B cell (primary cell): ENCODE data around the gene EXT2. TPM values are rescaled to one million over a fixed set of nuclear protein-coding genes. Genes with fewer than 3 reads are reported as not detected.

Experiments used
- ATAC-seq: fragments of 200-7000 bp; cut with Tn5 transposase; one replicate; pipeline ENCODE4 v1.10.0; 2021; ENCODE audit warnings: low read depth, mild to moderate bottlenecking, moderate number of reproducible peaks, moderate library complexity
- CTCF ChIA-PET: fragments of 350-600 bp; sonication (Branson Sonifier 250); formaldehyde crosslinking; loops from one replicate; lab custom pipeline; 2021; ENCODE audit warnings: antibody characterized with exemption, inconsistent platforms; lab: Charles Lee
- POLR2A ChIA-PET: fragments of 350-600 bp; sonication (Branson Sonifier 250); formaldehyde crosslinking; loops from one replicate; lab custom pipeline; 2021; ENCODE audit warnings: antibody characterized with exemption; lab: Charles Lee
- DNase-seq: peaks from one replicate; pipeline ENCODE4 v3.0.0; 2013
- H2AFZ ChIP-seq: 2 replicates; pipeline ENCODE4 v1.6.1; 2012; ENCODE audit warnings: mild to moderate bottlenecking, low read depth, low read length; ENCODE audit not compliant: insufficient read depth, poor library complexity, severe bottlenecking
- H3K27ac ChIP-seq, 2 donors: 1 replicate in 1 of 2; 2 replicates in 1 of 2; pipeline ENCODE4 v1.5.1; 2012 to 2013; ENCODE audit warnings: low read length in 2 of 2, mild to moderate bottlenecking in 2 of 2, moderate library complexity in 1 of 2
- H3K27me3 ChIP-seq, 4 experiments: fragments of 200-600 bp in 1 of 4; sonication (generic) in 1 of 4; replicated peaks in 1 of 4; 1 replicate in 2 of 4; 2 replicates in 2 of 4; pipeline versions ENCODE4 v1.6.1 to v1.7.0; 2013 to 2016; ENCODE audit warnings: low read length in 3 of 4, mild to moderate bottlenecking in 2 of 4, mixed read lengths in 1 of 4, moderate library complexity in 1 of 4; ENCODE audit not compliant: insufficient read depth in 4 of 4, control insufficient read depth in 3 of 4; ENCODE audit errors: control extremely low read depth in 1 of 4
- H3K36me3 ChIP-seq, 2 experiments: replicated peaks in 1 of 2; 1 replicate in 1 of 2; 2 replicates in 1 of 2; pipeline versions ENCODE4 v1.6.1 to v1.7.1; 2013; ENCODE audit warnings: low read length in 1 of 2; ENCODE audit not compliant: insufficient read depth in 2 of 2, control insufficient read depth in 1 of 2; ENCODE audit errors: control extremely low read depth in 1 of 2, extremely low read depth in 1 of 2
- H3K4me1 ChIP-seq, 2 donors: fragments of 200-600 bp in 1 of 2; sonication (generic) in 1 of 2; 1 replicate in 1 of 2; 2 replicates in 1 of 2; pipeline versions ENCODE4 v1.5.1 to v1.6.1; 2013 to 2017; ENCODE audit warnings: low read length in 2 of 2; ENCODE audit not compliant: control insufficient read depth in 2 of 2, insufficient read depth in 2 of 2
- H3K4me2 ChIP-seq: replicated peaks from 2 replicates; pipeline ENCODE3; 2012; ENCODE audit warnings: mild to moderate bottlenecking, low read depth, low read length; ENCODE audit not compliant: poor library complexity, severe bottlenecking
- H3K4me3 ChIP-seq, 5 experiments: fragments of 200-600 bp in 1 of 5; sonication (generic) in 1 of 5; 1 replicate in 3 of 5; 2 replicates in 2 of 5; pipeline versions ENCODE4 v1.5.1 to v1.7.0; 2011 to 2016; ENCODE audit warnings: low read length in 4 of 5, mild to moderate bottlenecking in 4 of 5, low read depth in 2 of 5, control low read depth in 1 of 5, moderate library complexity in 1 of 5; ENCODE audit not compliant: insufficient read depth in 1 of 5; ENCODE audit errors: control extremely low read depth in 1 of 5, extremely low read depth in 1 of 5
- H3K79me2 ChIP-seq: fragments of 200-600 bp; sonication (generic); one replicate; pipeline ENCODE4 v1.6.0; 2016; ENCODE audit warnings: low read length; ENCODE audit not compliant: control insufficient read depth, insufficient read depth
- H3K9ac ChIP-seq: fragments of 200-600 bp; sonication (generic); 2 replicates; pipeline ENCODE4 v1.6.1; 2017; ENCODE audit warnings: mild to moderate bottlenecking, low read length, moderate library complexity
- H3K9me3 ChIP-seq, 3 donors: one replicate each; pipeline versions ENCODE4 v1.6.1 to v1.7.1; 2013; ENCODE audit warnings: low read length in 2 of 3; ENCODE audit not compliant: control insufficient read depth in 2 of 3, insufficient read depth in 1 of 3; ENCODE audit errors: control extremely low read depth in 1 of 3
- H4K20me1 ChIP-seq: 2 replicates; pipeline ENCODE4 v1.6.0; 2012; ENCODE audit warnings: mild to moderate bottlenecking, low read length; ENCODE audit not compliant: insufficient read depth, control insufficient read depth, poor library complexity, severe bottlenecking
- H3K27ac Mint-ChIP-seq: one replicate; pipeline ENCODE4 v1.8.0; 2021; ENCODE audit warnings: mixed read lengths
- H3K27me3 Mint-ChIP-seq: one replicate; pipeline ENCODE4 v1.8.0; 2021; ENCODE audit warnings: mixed read lengths
- H3K4me1 Mint-ChIP-seq: one replicate; pipeline ENCODE4 v1.8.0; 2021; ENCODE audit warnings: mixed read lengths
- H3K4me3 Mint-ChIP-seq: one replicate; pipeline ENCODE4 v1.8.0; 2021; ENCODE audit warnings: mixed read lengths
- H3K9me3 Mint-ChIP-seq: one replicate; pipeline ENCODE4 v1.8.0; 2022; ENCODE audit warnings: mixed read lengths; ENCODE audit not compliant: insufficient read depth
- EZH2 ChIP-seq: IDR thresholded peaks from 2 replicates; pipeline ENCODE4 v1.6.1; 2012; ENCODE audit warnings: borderline replicate concordance, low read depth, mild to moderate bottlenecking, moderate library complexity, low read length; ENCODE audit not compliant: insufficient read depth, poor library complexity, severe bottlenecking
- WGBS: methylation state at CpG from one replicate; pipeline ENCODE4 v1.1.5; 2013; ENCODE audit warnings: missing lambda C conversion rate; ENCODE audit not compliant: insufficient coverage; 5-methylcytosine and 5-hydroxymethylcytosine counted together
- intact Hi-C: fragments of 100-400 bp; cut with micrococcal nuclease; formaldehyde crosslinking; loops from one replicate; pipeline ENCODE4 v1.10.0; 2022
- polyA plus RNA-seq: library from polyadenylated mRNA; depleted of rRNA; stranded (reverse); fragments of >200 nt; gene quantifications from 2 replicates; pipeline ENCODE4 v1.2.3, GENCODE V29; 2012
- total RNA-seq, 2 donors: library from RNA; stranded (reverse); fragments of 120-200 nt in 1 of 2; gene quantifications; 1 replicate in 1 of 2; 2 replicates in 1 of 2; pipeline versions ENCODE4 v1.2.3 to v1.2.4, GENCODE V29; 2013 to 2022
- TF ChIP-seq, protein P1 (sequence below): fragments of 200-600 bp; IDR thresholded peaks from one replicate; pipeline ENCODE4 v1.8.0; 2022; ENCODE audit warnings: antibody characterized with exemption, mild to moderate bottlenecking

Gene EXT2
- total and polyA plus RNA-seq, 2 donors (not counting 1 experiment from before 2014, with no cell fraction given): 11.0 to 27.8 TPM

DNA sequence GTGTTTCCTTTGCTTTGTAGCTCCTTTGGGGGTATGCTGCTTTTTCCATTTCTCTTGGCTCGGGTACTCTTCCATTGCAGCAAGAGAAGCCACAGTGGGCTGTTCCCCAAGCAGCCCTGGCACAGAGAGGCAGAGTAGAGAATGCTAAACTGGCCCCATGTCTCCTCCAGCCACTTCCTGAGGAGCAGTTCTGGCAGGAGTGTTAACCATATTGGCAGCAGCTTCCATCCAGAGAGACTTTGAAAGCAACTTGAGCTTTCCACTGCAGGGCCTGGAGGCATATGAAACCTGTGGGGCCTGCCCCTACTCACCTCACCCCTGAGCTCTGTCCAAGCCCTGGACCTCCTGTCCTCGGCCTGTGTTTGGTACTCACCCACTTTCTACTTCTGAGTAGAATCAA lies 152.6 kb downstream of the EXT2 start:
- peaks cover 2 to 3% of the 10 kb centered on the region in 2 experiments for H3K36me3 ChIP-seq
- no peak overlapping the region for H3K9ac ChIP-seq

DNA sequence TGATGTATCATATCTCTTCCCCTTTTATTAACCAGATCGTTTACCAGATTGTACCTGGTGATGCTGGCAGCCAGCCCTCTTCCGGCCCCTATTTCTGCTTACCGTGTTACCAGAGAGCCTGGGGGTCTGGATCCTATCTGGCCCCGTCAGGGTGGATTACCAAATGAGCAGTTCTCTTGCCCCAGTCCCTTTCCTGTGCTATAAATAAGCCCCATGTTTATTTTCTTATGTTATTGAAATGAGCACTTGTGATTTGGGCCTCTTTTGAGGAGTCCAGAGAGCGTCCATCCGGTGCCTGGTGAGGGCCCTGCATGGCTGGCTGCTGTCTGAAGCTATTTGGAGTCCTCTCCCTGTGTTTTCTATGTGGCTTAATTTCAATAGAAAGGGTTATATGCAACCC lies 154.9 kb downstream of the EXT2 start:
- WGBS: 86% methylated on average over 5 of the region's 6 CpGs
- Histone ChIP-seq H3K27ac (no peak overlapping the region), H3K4me1 (no peaks in the 10 kb centered on the region), H3K4me2 (no peak overlapping the region), H2AFZ (no peak overlapping the region), H3K4me3 (no peak overlapping the region), H3K9me3 (peaks cover 5 to 17% (median 5%) of the 10 kb centered on the region in 3 donors), H3K9ac (no peak overlapping the region), H3K79me2 (no peaks in the 10 kb centered on the region), H3K27me3 (no peaks in the 10 kb centered on the region), H4K20me1 (no peaks in the 10 kb centered on the region), H3K36me3 (peaks cover 0 to 3% of the 10 kb centered on the region in 2 experiments)
- H3K4me3 Mint-ChIP-seq: no peak overlapping the region
- H3K27me3 Mint-ChIP-seq: no peaks in the 10 kb centered on the region
- no peaks in the 10 kb centered on the region for H3K4me1 Mint-ChIP-seq
- ATAC-seq (no peak), DNase-seq (no peak)
- H3K27ac Mint-ChIP-seq: no peak overlapping the region
- ChIA-PET POLR2A (no interaction called here), CTCF (no interaction called here)
- intact Hi-C loops: no loop called here
- peaks cover 21% of the 10 kb centered on the region for H3K9me3 Mint-ChIP-seq
- no peak for TF ChIP-seq EZH2
- TF ChIP-seq, protein P1, sequence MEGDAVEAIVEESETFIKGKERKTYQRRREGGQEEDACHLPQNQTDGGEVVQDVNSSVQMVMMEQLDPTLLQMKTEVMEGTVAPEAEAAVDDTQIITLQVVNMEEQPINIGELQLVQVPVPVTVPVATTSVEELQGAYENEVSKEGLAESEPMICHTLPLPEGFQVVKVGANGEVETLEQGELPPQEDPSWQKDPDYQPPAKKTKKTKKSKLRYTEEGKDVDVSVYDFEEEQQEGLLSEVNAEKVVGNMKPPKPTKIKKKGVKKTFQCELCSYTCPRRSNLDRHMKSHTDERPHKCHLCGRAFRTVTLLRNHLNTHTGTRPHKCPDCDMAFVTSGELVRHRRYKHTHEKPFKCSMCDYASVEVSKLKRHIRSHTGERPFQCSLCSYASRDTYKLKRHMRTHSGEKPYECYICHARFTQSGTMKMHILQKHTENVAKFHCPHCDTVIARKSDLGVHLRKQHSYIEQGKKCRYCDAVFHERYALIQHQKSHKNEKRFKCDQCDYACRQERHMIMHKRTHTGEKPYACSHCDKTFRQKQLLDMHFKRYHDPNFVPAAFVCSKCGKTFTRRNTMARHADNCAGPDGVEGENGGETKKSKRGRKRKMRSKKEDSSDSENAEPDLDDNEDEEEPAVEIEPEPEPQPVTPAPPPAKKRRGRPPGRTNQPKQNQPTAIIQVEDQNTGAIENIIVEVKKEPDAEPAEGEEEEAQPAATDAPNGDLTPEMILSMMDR: no peak

More for the DNA sequence above, 152.6 kb downstream of the EXT2 start:
- H3K27me3 ChIP-seq: no peaks in the 10 kb centered on the region
- peaks cover 4 to 12% (median 5%) of the 10 kb centered on the region in 3 donors for H3K9me3 ChIP-seq
- WGBS: 92% methylated on average over 2 of the region's 2 CpGs
- Mint-ChIP-seq H3K27ac (no peak overlapping the region), H3K9me3 (peaks cover 19% of the 10 kb centered on the region), H3K27me3 (no peaks in the 10 kb centered on the region), H3K4me1 (no peaks in the 10 kb centered on the region), H3K4me3 (no peak overlapping the region)
- no peak overlapping the region for H2AFZ ChIP-seq
- H4K20me1 ChIP-seq: no peaks in the 10 kb centered on the region
- no peaks in the 10 kb centered on the region for H3K4me1 ChIP-seq
- no peak overlapping the region for H3K4me2 ChIP-seq
- DNase-seq: no peak
- ChIA-PET POLR2A (no interaction called here), CTCF (interaction anchor here (0.8 kb wide), 1 partner anchor 30 kb away, joined by 3 read pairs; no protein-coding TSS in a partner anchor)
- intact Hi-C loops: no loop called here
- TF ChIP-seq EZH2: no peak
- no peak overlapping the region for H3K27ac ChIP-seq
- no peak for ATAC-seq
- H3K79me2 ChIP-seq: no peaks in the 10 kb centered on the region
- H3K4me3 ChIP-seq: no peak overlapping the region
